Measurements from ENCODE around the gene TK1.

DNA sequence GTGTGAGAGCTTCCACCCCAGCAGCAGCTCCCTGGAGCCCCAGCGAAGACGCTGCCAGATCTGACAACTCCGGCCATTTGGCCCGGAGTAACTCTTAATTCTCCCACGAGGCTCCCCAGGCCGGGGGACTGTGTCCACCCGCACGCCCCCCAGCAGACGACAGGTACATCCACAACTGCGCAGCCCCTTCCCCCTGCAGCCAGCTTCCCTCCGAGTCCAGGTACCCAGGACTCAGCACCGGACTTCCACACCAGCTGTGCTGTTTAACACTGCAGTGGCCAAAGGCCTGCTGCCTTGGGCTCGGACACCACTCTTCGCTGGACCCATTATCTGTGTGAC lies 11.2 kb downstream of the TK1 start:
- TF ChIP-seq, protein P1, sequence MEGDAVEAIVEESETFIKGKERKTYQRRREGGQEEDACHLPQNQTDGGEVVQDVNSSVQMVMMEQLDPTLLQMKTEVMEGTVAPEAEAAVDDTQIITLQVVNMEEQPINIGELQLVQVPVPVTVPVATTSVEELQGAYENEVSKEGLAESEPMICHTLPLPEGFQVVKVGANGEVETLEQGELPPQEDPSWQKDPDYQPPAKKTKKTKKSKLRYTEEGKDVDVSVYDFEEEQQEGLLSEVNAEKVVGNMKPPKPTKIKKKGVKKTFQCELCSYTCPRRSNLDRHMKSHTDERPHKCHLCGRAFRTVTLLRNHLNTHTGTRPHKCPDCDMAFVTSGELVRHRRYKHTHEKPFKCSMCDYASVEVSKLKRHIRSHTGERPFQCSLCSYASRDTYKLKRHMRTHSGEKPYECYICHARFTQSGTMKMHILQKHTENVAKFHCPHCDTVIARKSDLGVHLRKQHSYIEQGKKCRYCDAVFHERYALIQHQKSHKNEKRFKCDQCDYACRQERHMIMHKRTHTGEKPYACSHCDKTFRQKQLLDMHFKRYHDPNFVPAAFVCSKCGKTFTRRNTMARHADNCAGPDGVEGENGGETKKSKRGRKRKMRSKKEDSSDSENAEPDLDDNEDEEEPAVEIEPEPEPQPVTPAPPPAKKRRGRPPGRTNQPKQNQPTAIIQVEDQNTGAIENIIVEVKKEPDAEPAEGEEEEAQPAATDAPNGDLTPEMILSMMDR (IDR thresholded peaks at IDR 0.05; ENCODE audit: low read length), result no peak
- no peak for TF ChIP-seq EZH2 (optimal IDR thresholded peaks at IDR 0.05; ENCODE audit: low read depth, low read length)
